H9 (cell line): ENCODE measurements around the gene TIAM1. TPM values are rescaled to one million over a fixed set of nuclear protein-coding genes. Genes with fewer than 3 reads are reported as not detected.

Experiments used
- DNase-seq: peaks from one replicate; pipeline ENCODE4 v3.0.0-alpha.2; 2017
- H2AFZ ChIP-seq: one replicate; pipeline ENCODE4 v1.6.1; 2013; ENCODE audit warnings: mild to moderate bottlenecking, low read length, control low read depth, moderate library complexity
- H2AK5ac ChIP-seq: 2 replicates; pipeline ENCODE4 v1.6.1; 2013; ENCODE audit warnings: low read length, control low read depth, mixed read lengths; ENCODE audit not compliant: insufficient read length
- H2BK120ac ChIP-seq: one replicate; pipeline ENCODE4 v1.6.1; 2013; ENCODE audit warnings: low read depth, mild to moderate bottlenecking, low read length, control low read depth, inconsistent platforms; ENCODE audit not compliant: poor library complexity, severe bottlenecking
- H2BK12ac ChIP-seq: 2 replicates; pipeline ENCODE4 v1.6.1; 2013; ENCODE audit warnings: low read length, control low read depth, mixed read lengths, low read depth; ENCODE audit not compliant: insufficient read length
- H2BK15ac ChIP-seq: 2 replicates; pipeline ENCODE4 v1.6.1; 2013; ENCODE audit warnings: low read depth, low read length, control low read depth
- H2BK20ac ChIP-seq: one replicate; pipeline ENCODE4 v1.6.1; 2013; ENCODE audit warnings: low read depth, mild to moderate bottlenecking, low read length, control low read depth, inconsistent platforms; ENCODE audit not compliant: poor library complexity, severe bottlenecking
- H2BK5ac ChIP-seq: 2 replicates; pipeline ENCODE4 v1.6.1; 2013; ENCODE audit warnings: low read length, control low read depth, mixed read lengths; ENCODE audit not compliant: insufficient read length
- H3K14ac ChIP-seq: 2 replicates; pipeline ENCODE4 v1.6.1; 2013; ENCODE audit warnings: low read length, control low read depth; ENCODE audit not compliant: insufficient read depth
- H3K18ac ChIP-seq: 2 replicates; pipeline ENCODE4 v1.6.1; 2013; ENCODE audit warnings: low read depth, mild to moderate bottlenecking, mixed read lengths, low read length, control low read depth; ENCODE audit not compliant: insufficient read length
- H3K23ac ChIP-seq: 2 replicates; pipeline ENCODE4 v1.6.1; 2013; ENCODE audit warnings: low read length, control low read depth, mixed read lengths, low read depth; ENCODE audit not compliant: insufficient read length
- H3K23me2 ChIP-seq: 2 replicates; pipeline ENCODE4 v1.6.1; 2013; ENCODE audit warnings: low read depth, mild to moderate bottlenecking, mixed read lengths, low read length, control low read depth; ENCODE audit not compliant: insufficient read length, poor library complexity, severe bottlenecking
- H3K27ac ChIP-seq: 2 replicates; pipeline ENCODE4 v1.5.1; 2013; ENCODE audit warnings: low read length, control low read depth, mixed read lengths, low read depth; ENCODE audit not compliant: insufficient read length
- H3K27me3 ChIP-seq: 2 replicates; pipeline ENCODE4 v1.6.1; 2013; ENCODE audit warnings: low read length, control low read depth, inconsistent platforms; ENCODE audit not compliant: insufficient read depth
- H3K4ac ChIP-seq: 2 replicates; pipeline ENCODE4 v1.6.1; 2013; ENCODE audit warnings: low read depth, mild to moderate bottlenecking, control low read depth, inconsistent platforms, low read length, moderate library complexity
- H3K4me1 ChIP-seq: 2 replicates; pipeline ENCODE4 v1.6.1; 2013; ENCODE audit warnings: low read length, control low read depth, inconsistent platforms; ENCODE audit not compliant: insufficient read depth
- H3K4me2 ChIP-seq: 2 replicates; pipeline ENCODE4 v1.6.1; 2013; ENCODE audit warnings: low read length, control low read depth, mixed read lengths; ENCODE audit not compliant: insufficient read length, insufficient read depth
- H3K56ac ChIP-seq: 2 replicates; pipeline ENCODE4 v1.6.1; 2013; ENCODE audit warnings: low read depth, mild to moderate bottlenecking, mixed read lengths, low read length, control low read depth; ENCODE audit not compliant: insufficient read length
- H3K79me1 ChIP-seq: 2 replicates; pipeline ENCODE4 v1.6.1; 2013; ENCODE audit warnings: low read depth, mild to moderate bottlenecking, moderate library complexity, low read length, control low read depth, inconsistent platforms; ENCODE audit not compliant: insufficient read depth, poor library complexity, severe bottlenecking
- H3K79me2 ChIP-seq: 2 replicates; pipeline ENCODE4 v1.6.1; 2013; ENCODE audit warnings: low read length, control low read depth, inconsistent platforms; ENCODE audit not compliant: insufficient read depth
- H3K9ac ChIP-seq: 2 replicates; pipeline ENCODE4 v1.6.1; 2013; ENCODE audit warnings: low read length, control low read depth, mixed read lengths; ENCODE audit not compliant: insufficient read length; ENCODE audit errors: extremely low read depth
- H3K9me3 ChIP-seq: one replicate; pipeline ENCODE4 v1.6.1; 2013; ENCODE audit warnings: low read depth, low read length, inconsistent platforms; ENCODE audit not compliant: control insufficient read depth
- H3T11ph ChIP-seq: one replicate; pipeline ENCODE4 v1.6.1; 2013; ENCODE audit warnings: mild to moderate bottlenecking, low read length, control low read depth, inconsistent platforms
- H4K20me1 ChIP-seq: one replicate; pipeline ENCODE4 v1.6.1; 2013; ENCODE audit not compliant: control insufficient read depth, insufficient read length, insufficient read depth
- H4K5ac ChIP-seq: 2 replicates; pipeline ENCODE4 v1.6.1; 2013; ENCODE audit warnings: low read depth, mild to moderate bottlenecking, mixed read lengths, low read length, control low read depth; ENCODE audit not compliant: insufficient read length
- H4K8ac ChIP-seq: replicated peaks from 2 replicates; pipeline ENCODE4 v1.6.1; 2013; ENCODE audit warnings: low read length, control low read depth, mixed read lengths, low read depth; ENCODE audit not compliant: insufficient read length
- H4K91ac ChIP-seq: 2 replicates; pipeline ENCODE4 v1.6.1; 2013; ENCODE audit warnings: low read depth, mild to moderate bottlenecking, moderate library complexity, mixed read lengths, low read length, control low read depth; ENCODE audit not compliant: insufficient read length
- H3K27ac Mint-ChIP-seq, 3 experiments: 2 replicates in 2 of 3; 3 replicates in 1 of 3; pipeline ENCODE4 v1.8.0; 2020 to 2021; ENCODE audit warnings: mixed read lengths in 3 of 3, mild to moderate bottlenecking in 1 of 3, moderate library complexity in 1 of 3
- H3K27me3 Mint-ChIP-seq: 2 replicates; pipeline ENCODE4 v1.8.0; 2021; ENCODE audit warnings: low read depth, mild to moderate bottlenecking, moderate library complexity, mixed read lengths
- H3K36me3 Mint-ChIP-seq, 3 experiments: 2 replicates in 2 of 3; 3 replicates in 1 of 3; pipeline ENCODE4 v1.8.0; 2020 to 2021; ENCODE audit warnings: low read depth in 3 of 3, mixed read lengths in 3 of 3; ENCODE audit not compliant: insufficient read depth in 1 of 3
- H3K4me1 Mint-ChIP-seq, 2 experiments: 2 replicates each; pipeline ENCODE4 v1.8.0; 2020; ENCODE audit warnings: mixed read lengths in 2 of 2
- H3K4me3 Mint-ChIP-seq, 2 experiments: 2 replicates in 1 of 2; 3 replicates in 1 of 2; pipeline ENCODE4 v1.8.0; 2020 to 2021; ENCODE audit warnings: mild to moderate bottlenecking in 2 of 2, mixed read lengths in 2 of 2, moderate library complexity in 1 of 2
- H3K9me3 Mint-ChIP-seq, 2 experiments: 2 replicates in 1 of 2; 3 replicates in 1 of 2; pipeline ENCODE4 v1.8.0; 2020; ENCODE audit warnings: mild to moderate bottlenecking in 2 of 2, mixed read lengths in 2 of 2, moderate library complexity in 1 of 2
- CTCF ChIP-seq: fragments of 200-600 bp; sonication (generic); conservative IDR thresholded peaks from 3 replicates; pipeline ENCODE4 v1.8.0; 2021; ENCODE audit warnings: antibody characterized with exemption, mild to moderate bottlenecking
- WGBS: extraction: QIAGEN DNeasy Blood & Tissue Kit; methylation state at CpG from one replicate; pipeline ENCODE4 v1.1.7; 2013; ENCODE audit warnings: missing lambda C conversion rate, low lambda C conversion rate, mixed read lengths; ENCODE audit not compliant: insufficient read length; ENCODE audit errors: extremely low coverage; 5-methylcytosine and 5-hydroxymethylcytosine counted together
- total RNA-seq: library from RNA; stranded (reverse); gene quantifications from 2 replicates; pipeline ENCODE4 v1.2.1, GENCODE V29; 2021

TIAM1 gene
- total RNA-seq, 1 experiment from 2014 or later: 23.1 TPM

GRCh38 chr21:31243611-31244010, 100.5 kb downstream of the TIAM1 start:
- Histone ChIP-seq H3K79me2 (no peaks in the 10 kb centered on the region; the same call in 1 of the 2 replicates), H3K9me3 (peaks cover 19% of the 10 kb centered on the region), H3K27ac (no peak overlapping the region), H3K14ac (no peak overlapping the region), H2BK5ac (no peak overlapping the region), H3K27me3 (no peaks in the 10 kb centered on the region), H2BK120ac (no peak overlapping the region), H2BK12ac (no peak overlapping the region), H3K23me2 (no peaks in the 10 kb centered on the region), H3K4ac (no peak overlapping the region), H4K91ac (no peak overlapping the region), H3K9ac (no peak overlapping the region), H2AFZ (no peak overlapping the region), H2AK5ac (no peak overlapping the region), H3K18ac (no peak overlapping the region), H4K8ac (no peak overlapping the region), H3K4me2 (no peak overlapping the region), H3K56ac (no peak overlapping the region), H3K4me1 (no peaks in the 10 kb centered on the region), H3T11ph (no peak overlapping the region), H2BK20ac (no peak overlapping the region), H3K79me1 (no peaks in the 10 kb centered on the region), H3K23ac (no peak overlapping the region), H4K20me1 (no peaks in the 10 kb centered on the region), H4K5ac (no peak overlapping the region), H2BK15ac (no peak overlapping the region)
- no peak for TF ChIP-seq CTCF
- H3K9me3 Mint-ChIP-seq: peaks cover 34 to 38% of the 10 kb centered on the region in 2 experiments
- no peak for DNase-seq
- WGBS: no CpG with 5 or more reads among the region's 2 CpGs
- H3K36me3 Mint-ChIP-seq: peaks cover 48 to 57% (median 53%) of the 10 kb centered on the region in 3 experiments
- no peaks in the 10 kb centered on the region; the same call in 1 of the 2 replicates for H3K27me3 Mint-ChIP-seq
- H3K27ac Mint-ChIP-seq: no peak overlapping the region
- 0 out of 4 replicates have a peak, but pooled peaks cover 0 to under 1% of the 10 kb centered on the region in 2 experiments for H3K4me1 Mint-ChIP-seq
- H3K4me3 Mint-ChIP-seq: no peak overlapping the region
